Jurkat, Clone E6-1 (cell line): ENCODE results near the gene APOBEC2.
A peak's percentile ranks its signal among the peaks of the same experiment; 100 is the strongest.

Experiments used
- DNase-seq: peaks from one replicate; pipeline ENCODE4 v3.0.0-alpha.2; 2011; ENCODE audit warnings: low read depth, low spot score
- H3K4me3 ChIP-seq: 2 replicates; pipeline ENCODE4 v1.5.1; 2011; ENCODE audit warnings: mild to moderate bottlenecking, low read length, control low read depth, moderate library complexity

The APOBEC2 gene

DNA sequence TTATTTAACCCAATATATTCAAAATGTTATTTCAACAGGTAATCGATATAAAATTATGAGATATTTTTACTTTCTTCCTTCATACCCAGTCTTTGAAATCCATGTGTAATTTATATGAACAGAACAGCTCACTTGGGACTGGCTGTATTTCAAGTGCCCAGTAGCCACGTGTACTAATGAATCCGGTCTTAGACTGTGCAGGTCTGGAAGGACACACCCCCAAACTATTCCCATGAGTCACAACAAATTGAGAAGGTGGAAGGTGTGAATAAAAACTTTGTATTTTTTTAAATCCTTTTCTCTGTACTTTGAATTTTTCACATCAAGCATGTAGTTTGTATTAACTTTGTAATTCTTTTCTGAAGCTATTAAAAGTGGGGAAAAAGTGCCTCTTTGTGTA, 16.8 kb upstream of the APOBEC2 start:
- DNase-seq, result no peak
- H3K4me3 ChIP-seq, result no peak overlapping the region

GRCh38 chr6:41036601-41037000, 16.4 kb upstream of the APOBEC2 start:
- DNase-seq, result no peak
- no peak overlapping the region for H3K4me3 ChIP-seq

GRCh38 chr6:41037107-41037900, 15.7 kb upstream of the APOBEC2 start:
- H3K4me3 ChIP-seq, result no peak overlapping the region
- DNase-seq, result no peak

DNA sequence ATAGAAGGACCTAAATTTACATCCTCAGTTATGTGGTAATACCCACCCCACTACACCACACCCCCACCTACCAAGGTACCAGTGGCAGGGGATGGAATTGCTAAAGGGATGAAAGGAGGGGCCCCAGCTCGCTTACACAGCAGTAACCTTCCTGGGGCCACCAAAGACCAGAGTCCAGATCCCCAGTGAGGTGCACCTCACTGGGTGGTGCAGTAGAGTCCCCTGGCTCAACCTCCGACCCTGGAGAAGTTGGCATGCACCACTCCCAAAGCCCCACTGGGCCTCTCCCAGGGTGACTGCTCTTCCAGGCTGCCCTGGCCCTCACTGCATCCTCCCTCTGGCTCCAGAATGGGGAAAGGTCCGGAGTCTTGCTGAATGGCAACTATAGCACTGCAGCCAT, 14.8 kb upstream of the APOBEC2 start:
- no peak overlapping the region for H3K4me3 ChIP-seq
- no peak for DNase-seq

DNA sequence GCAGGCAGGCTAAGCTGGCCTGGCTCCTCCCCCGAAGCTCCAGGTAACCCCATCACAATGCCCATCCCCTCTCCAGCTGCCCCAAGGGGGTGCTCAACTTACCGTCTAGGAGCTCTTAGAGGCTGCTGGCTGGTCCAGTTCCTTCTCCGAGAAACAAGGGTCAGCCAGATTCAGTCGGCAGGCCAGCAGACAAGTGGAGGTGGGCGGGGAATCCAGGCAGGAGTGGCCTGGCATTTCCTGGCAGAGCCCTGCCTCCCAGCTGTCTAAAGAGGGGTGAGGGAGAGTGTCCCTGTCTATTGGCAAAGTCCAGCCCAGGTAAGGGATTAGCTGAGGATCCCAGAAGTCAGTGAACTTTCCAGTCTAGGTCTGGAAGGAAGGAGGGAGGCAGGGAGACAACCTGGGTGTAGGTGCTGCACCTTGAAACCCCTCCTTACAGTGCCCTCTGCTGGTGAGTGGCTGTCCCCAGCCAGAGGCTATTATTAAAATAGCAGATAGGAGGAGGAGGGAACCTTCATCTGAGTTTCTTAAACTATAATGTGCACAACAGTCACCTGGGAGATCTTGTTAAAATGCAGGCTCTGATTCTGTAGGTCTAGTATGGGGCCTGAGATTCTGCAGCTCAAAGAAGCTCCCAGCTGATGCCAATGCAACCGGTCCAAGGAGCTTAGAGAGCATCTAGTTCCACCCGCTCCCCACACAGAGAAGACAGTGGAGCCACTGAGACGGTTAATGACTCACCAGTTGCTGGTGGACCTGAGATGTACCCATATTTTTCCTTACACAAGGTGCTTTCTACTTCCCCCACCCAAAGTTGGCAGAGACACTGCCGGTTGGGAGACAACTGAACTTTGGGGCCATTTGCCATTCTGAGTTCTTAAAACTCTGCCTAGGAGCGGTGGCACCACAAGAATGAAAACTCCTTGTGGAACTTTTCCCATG, 13.7 kb upstream of the APOBEC2 start, which contains the start of gene UNC5CL:
UNC5CL (minus strand) TSS at position 162 of the 939 bp plus-strand sequence. CDS start 4,147 bp downstream, outside the sequence.
- peak; percentile 32 for DNase-seq
- H3K4me3 ChIP-seq, result no peak within 1 kb of the TSS

DNA sequence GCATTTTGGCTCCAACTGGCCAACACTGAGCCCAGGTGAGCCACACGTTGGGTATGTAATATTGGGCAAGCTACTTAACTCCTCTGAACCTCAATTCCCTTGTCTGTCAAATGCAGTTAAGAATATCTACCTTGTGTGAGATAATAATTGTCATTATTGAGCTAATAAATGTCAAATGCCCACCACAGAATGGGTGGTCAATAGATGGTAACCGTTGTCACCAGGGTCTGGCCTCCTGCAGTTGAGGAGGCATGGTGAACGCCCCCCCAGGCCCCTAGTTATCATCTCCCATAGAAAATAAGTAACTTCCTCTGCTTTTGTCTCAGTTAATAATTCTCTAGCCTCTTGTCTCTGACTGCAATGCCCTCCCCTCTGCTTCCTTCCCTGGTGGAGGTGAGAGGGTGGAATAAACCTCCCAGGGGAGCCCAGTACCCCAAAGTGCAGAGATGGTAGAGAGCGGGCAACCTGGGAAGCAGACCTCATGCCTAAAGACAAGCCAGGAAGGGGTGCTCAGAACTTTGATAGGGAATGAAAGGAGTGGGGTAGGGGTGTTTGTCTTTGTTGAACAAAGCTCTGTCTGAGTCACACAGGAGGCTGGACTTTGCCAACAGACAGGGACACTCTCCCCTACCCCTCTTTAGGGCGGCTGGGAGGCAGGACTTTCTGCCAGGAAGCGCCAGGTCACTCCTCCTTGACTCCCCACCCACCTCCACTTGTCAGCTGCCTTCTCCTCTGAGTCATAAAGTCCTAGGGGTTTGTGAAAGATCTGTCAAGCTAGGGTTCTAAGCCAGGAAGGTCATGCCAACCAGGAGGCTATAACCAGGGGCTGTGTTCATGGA, 12.7 kb upstream of the APOBEC2 start:
- DNase-seq, result no peak
- no peak overlapping the region for H3K4me3 ChIP-seq

- H3K4me3 ChIP-seq, result no peak overlapping the region
- DNase-seq, result no peak
These were observed 12.0 kb upstream of the APOBEC2 start for GRCh38 chr6:41040940-41041536.

GRCh38 chr6:41042226-41043055, 10.6 kb upstream of the APOBEC2 start, which contains the start of gene TSPO2:
Gene TSPO2, plus strand, starts transcription at chr6:41042467. Its CDS starts 519 bp downstream, at chr6:41042986.
- DNase-seq, result no peak
- H3K4me3 ChIP-seq, result no peak within 1 kb of the TSS

- no peak for DNase-seq
- no peak overlapping the region for H3K4me3 ChIP-seq
These were observed 9.9 kb upstream of the APOBEC2 start for GRCh38 chr6:41043151-41043550.

GRCh38 chr6:41045664-41046063, 7.3 kb upstream of the APOBEC2 start:
- no peak for DNase-seq
- H3K4me3 ChIP-seq, result no peak overlapping the region

- H3K4me3 ChIP-seq, result no peak overlapping the region
- no peak for DNase-seq
These were observed 6.9 kb upstream of the APOBEC2 start for GRCh38 chr6:41046084-41046483.

DNA sequence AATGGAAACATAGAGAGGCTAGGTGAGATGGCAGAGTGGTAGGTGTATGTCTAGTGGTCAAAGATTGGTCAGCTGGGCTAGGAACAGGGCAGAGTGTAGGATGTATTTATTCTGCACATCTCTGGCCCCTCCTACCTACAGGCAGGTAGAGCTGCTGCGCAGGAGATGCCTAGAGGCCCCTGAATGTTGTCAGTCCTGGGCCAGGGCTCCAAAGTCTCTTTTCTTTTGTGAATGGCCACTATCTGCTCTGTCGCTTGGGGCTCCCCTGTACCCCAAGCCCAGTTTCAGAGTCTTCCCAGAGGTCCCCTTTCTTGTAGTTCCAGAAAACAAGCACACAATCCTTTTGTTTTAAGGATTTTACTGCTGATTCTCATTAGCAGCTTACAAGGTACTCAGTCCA, 5.7 kb upstream of the APOBEC2 start:
- DNase-seq, result no peak
- no peak overlapping the region for H3K4me3 ChIP-seq

DNA sequence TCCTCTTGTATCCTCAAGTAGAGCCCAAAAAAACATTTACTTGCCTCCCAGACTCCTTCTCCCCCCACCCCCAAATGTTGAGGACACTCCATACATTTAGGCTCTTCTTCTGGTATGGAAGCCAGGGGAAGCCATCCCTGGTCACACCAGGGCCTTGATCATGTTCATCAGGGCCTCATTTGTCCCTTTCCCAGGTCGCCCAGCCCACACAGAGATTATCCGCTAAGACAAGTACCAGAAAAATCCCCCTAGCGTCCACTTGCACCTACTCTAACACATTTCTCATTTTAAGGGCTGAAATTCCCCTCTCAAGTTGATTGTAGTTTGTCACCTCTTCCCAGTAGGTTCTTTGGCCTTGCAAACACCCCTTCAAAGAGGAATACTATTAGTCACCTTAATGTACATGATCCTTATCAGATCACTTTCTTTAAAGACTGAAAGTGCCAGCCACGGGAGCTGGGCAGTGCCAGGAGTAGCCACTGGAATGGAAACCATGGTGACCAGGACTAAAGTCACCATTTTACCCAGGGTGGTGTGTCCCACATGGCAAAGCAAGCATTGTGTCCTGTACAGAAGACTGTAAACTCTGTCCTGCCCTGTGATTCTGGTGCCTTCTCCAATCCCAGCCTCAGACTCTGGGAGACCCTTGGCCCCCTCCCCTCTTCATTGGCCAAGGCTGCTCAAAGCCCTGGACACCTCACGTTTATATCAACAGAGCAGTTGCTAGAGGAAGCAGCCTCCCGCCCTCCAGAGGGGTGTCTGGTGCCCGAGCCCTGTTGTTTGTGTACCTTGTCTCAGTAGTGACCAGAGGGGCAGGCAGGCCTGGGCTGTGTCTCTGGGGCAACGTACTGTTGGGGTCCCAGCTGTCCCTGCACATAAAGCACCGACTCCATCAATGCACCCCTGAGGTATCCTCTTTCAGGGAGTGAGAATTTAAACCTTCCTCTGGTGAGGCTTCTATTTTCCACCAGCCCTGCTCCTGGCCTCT, 5.0 kb upstream of the APOBEC2 start:
- DNase-seq, result no peak
- H3K4me3 ChIP-seq, result no peak overlapping the region

DNA sequence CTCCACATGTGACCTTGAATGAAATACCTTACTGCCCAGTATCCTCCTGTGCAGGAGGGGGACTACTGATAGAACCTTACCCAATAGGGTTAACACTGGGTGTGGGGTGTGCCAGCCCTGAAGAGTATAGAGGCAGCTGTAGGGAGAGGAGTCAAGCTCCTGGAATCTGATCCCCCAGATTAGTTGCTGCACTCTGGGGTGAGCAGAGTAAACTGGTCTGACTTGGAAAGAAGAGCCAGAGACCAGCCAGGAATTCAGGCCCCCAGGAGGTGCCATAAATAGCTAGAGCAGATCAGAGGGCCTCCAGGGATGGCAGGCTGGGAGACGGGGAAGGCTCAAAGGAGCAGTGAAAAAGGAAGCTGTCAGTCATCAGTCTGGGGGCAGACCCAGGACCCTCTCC, 3.5 kb upstream of the APOBEC2 start:
- no peak for DNase-seq

DNA sequence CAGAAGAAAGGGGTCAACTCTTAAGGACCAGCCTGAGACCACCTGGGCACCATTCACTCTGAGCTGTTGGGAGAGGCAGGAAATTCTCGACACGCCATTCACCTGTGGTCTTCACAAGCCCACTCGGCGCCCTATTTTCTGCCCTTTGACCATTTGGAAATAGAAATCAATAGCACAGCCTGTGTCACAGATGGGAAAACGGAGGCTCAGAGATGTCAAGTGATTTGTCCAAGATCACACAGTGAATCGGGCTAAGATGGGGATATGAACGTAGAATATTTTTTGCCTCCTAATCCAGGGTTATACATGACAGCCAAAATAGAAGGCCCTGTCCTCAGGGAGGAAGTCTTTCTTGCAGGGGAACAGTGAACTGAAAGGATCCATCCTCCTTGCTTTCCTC, 3.0 kb upstream of the APOBEC2 start:
- no peak overlapping the region for H3K4me3 ChIP-seq
- DNase-seq, result no peak

More for the DNA sequence above, 3.5 kb upstream of the APOBEC2 start:
- H3K4me3 ChIP-seq, result no peak overlapping the region

DNA sequence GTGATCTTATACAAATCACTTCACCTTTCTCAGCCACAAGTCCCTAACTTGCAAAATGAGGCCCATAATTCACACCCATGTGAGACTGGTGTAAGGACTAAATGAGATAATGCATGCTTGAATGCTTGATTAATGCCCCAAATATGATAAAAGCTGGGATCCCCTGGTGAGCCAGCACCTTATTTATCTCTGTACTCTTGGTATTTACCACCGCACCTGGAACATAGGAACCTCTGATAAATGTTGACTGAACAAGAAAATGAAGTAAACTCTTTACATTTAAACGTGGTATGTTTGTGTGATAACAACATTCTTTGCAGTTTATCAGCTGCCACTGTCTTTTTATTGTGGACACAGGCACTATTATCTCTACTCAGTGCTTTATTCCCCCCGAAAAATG, 2.5 kb upstream of the APOBEC2 start:
- H3K4me3 ChIP-seq, result no peak overlapping the region
- DNase-seq, result no peak

DNA sequence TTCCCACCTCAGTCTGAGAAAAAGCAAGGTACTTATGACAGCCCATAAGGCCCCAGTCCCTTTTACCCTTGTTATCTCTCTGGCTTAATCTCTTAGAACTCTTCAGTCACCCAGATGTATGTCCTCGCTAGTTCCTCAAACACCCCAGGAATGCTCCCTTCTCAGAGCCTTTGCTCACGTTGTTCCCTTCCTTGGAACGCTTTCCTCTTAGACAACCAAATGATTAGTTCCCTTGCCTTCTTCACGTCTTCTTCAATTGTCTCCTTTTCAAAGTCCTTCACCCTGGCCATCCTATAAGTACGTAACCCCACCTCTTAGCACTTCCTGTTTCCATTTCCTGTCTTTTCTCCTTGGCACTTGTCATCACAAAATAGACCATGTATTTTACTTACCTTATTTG, 1.1 kb upstream of the APOBEC2 start:
- peak; percentile 41 for DNase-seq
- no peak overlapping the region for H3K4me3 ChIP-seq
